ENCODE data around the gene NFE2L3.

GRCh38 chr7:26224359-26224758 is 72.4 kb downstream of the NFE2L3 start:
- TF ChIP-seq YY1 (IDR thresholded peaks at IDR 0.05; ENCODE audit: insufficient read depth, insufficient read length) (no peak), SUZ12 (IDR thresholded peaks at IDR 0.05; ENCODE audit: extremely low read depth, insufficient read depth, insufficient read length) (no peak)

All from NT2/D1 (cell line).